ENCODE results near the gene PTPMT1.

The PTPMT1 gene

DNA sequence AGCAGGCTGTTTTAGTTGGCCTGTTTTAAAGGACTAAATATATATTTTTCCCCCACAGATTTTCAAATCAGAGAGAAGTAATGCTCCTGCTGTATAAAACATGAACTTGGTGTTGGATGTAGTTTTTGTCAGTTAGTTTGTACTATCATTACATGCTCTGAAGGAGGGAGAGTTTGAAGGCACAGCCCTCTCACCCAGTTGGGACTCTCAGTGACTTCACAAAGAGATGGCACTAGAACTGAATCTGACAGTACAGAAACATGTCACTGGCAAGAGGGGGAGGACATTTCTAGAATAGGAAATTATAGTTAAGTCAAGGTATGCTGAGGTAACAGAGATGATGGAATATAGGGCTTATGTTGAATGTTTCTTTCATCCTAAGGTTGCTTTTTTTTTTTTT, 49.9 kb downstream of the PTPMT1 start:
- TF ChIP-seq, protein P1, sequence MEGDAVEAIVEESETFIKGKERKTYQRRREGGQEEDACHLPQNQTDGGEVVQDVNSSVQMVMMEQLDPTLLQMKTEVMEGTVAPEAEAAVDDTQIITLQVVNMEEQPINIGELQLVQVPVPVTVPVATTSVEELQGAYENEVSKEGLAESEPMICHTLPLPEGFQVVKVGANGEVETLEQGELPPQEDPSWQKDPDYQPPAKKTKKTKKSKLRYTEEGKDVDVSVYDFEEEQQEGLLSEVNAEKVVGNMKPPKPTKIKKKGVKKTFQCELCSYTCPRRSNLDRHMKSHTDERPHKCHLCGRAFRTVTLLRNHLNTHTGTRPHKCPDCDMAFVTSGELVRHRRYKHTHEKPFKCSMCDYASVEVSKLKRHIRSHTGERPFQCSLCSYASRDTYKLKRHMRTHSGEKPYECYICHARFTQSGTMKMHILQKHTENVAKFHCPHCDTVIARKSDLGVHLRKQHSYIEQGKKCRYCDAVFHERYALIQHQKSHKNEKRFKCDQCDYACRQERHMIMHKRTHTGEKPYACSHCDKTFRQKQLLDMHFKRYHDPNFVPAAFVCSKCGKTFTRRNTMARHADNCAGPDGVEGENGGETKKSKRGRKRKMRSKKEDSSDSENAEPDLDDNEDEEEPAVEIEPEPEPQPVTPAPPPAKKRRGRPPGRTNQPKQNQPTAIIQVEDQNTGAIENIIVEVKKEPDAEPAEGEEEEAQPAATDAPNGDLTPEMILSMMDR (IDR thresholded peaks at IDR 0.05; ENCODE audit: low read depth, low read length) = no peak
- Histone ChIP-seq H3K27me3 (no peaks in the 10 kb centered on the region), H3K4me3 (ENCODE audit: low read depth, low read length) (no peak overlapping the region), H3K36me3 (no peaks in the 10 kb centered on the region; the same call in 1 of the 2 replicates), H3K9me3 (no peaks in the 10 kb centered on the region), H3K4me1 (no peaks in the 10 kb centered on the region)
- no peak for DNase-seq

DNA sequence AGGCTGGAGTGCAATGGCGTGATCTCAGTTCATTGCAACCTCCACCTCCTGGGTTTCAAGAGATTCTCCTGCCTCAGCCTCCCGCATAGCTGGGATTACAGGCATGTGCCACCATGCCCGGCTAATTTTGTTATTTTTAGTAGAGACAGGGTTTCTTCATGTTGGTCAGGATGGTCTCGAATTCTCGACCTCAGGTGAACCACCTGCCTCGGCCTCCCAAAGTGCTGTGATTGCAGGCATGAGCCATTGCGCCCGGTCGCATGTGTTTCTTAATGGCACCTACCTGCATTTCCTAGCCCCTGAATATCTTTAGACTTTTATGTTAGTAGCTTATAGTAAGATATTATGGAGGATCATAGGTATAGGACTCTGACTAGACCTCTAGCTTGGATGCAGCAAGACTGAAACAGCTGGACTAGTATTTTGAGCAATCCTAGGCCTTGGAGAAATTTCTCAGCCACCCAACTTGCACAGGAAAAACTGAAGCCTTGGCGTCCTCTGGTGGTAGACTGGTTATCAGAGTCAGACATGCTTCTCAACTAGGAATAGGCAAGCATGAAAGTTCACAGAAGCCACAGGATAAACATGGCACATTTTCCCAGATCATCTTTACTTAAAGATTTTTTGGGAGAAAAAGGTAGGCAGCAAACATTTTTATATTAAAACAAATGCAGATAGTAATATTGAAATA, 51.5 kb downstream of the PTPMT1 start:
- H3K4me1 ChIP-seq = no peaks in the 10 kb centered on the region
- no peaks in the 10 kb centered on the region for H3K27me3 ChIP-seq
- TF ChIP-seq, protein P1 (IDR thresholded peaks at IDR 0.05; ENCODE audit: low read depth, low read length) = peak; percentile 85
- peaks cover 1% of the 10 kb centered on the region; the same call in 1 of the 2 replicates for H3K36me3 ChIP-seq
- no peak overlapping the region for H3K4me3 ChIP-seq (ENCODE audit: low read depth, low read length)
- no peaks in the 10 kb centered on the region for H3K9me3 ChIP-seq
- peak; percentile 52 for DNase-seq

DNA sequence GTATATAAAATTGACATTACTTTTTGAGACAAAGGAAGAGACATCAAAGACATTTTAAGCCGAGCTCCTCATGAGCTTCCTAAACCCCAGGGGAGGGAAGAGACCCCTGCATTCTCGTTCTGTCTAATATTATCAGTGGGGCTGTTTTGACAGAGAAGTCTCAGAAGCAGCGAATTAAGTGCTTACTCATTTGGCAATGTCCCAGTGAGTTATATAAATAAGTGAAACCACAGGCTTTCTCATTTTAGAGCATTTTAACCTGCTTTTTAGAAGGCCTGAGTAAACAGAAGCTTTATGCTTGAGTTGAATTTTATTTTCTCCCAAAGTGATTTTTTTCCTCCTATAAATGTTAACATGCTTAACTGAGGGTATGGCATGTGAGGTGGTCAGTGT, 52.0 kb downstream of the PTPMT1 start:
- TF ChIP-seq, protein P1 (IDR thresholded peaks at IDR 0.05; ENCODE audit: low read depth, low read length) = no peak
- no peaks in the 10 kb centered on the region for H3K4me1 ChIP-seq
- no peaks in the 10 kb centered on the region for H3K27me3 ChIP-seq
- H3K4me3 ChIP-seq (ENCODE audit: low read depth, low read length) = no peak overlapping the region
- no peak for DNase-seq
- H3K9me3 ChIP-seq = no peaks in the 10 kb centered on the region
- H3K36me3 ChIP-seq = peaks cover 2% of the 10 kb centered on the region; the same call in 1 of the 2 replicates

DNA sequence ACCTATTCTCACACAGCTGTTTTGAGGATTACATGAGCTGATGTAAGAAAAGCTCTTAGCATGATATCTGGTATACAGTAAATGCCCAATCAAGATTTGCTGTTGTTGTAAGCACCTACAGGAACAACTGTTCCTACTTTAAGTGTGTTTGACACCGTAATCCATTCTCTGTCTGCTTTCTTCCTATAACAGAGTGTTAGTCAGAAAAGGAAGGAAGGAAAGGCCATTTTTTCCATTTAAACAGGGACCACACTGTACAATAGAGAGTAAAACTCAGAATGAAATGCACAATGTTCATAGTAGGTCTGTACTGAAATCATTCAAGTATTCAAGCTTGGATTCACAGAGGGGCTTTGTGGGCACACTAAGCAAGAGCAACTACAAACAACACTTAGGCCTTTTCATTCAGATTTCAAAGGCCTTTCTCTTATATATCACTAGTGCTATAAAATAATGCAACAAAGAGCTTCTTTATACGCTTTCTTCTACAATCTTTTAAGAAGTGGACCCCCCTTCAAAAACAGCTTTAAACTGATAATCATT, 55.5 kb downstream of the PTPMT1 start:
- no peaks in the 10 kb centered on the region for H3K4me1 ChIP-seq
- no peaks in the 10 kb centered on the region for H3K27me3 ChIP-seq
- TF ChIP-seq, protein P1 (IDR thresholded peaks at IDR 0.05; ENCODE audit: low read depth, low read length) = no peak
- no peaks in the 10 kb centered on the region for H3K9me3 ChIP-seq
- no peak for DNase-seq
- H3K4me3 ChIP-seq (ENCODE audit: low read depth, low read length) = no peak overlapping the region
- peaks cover 18% of the 10 kb centered on the region for H3K36me3 ChIP-seq
